GM19240 (cell line): ENCODE measurements around the gene NEK6.

Experiments used
- DNase-seq: peaks from one replicate; pipeline ENCODE4 v3.0.0; 2011; ENCODE audit warnings: low spot score; ENCODE audit not compliant: insufficient read length

The NEK6 gene

DNA sequence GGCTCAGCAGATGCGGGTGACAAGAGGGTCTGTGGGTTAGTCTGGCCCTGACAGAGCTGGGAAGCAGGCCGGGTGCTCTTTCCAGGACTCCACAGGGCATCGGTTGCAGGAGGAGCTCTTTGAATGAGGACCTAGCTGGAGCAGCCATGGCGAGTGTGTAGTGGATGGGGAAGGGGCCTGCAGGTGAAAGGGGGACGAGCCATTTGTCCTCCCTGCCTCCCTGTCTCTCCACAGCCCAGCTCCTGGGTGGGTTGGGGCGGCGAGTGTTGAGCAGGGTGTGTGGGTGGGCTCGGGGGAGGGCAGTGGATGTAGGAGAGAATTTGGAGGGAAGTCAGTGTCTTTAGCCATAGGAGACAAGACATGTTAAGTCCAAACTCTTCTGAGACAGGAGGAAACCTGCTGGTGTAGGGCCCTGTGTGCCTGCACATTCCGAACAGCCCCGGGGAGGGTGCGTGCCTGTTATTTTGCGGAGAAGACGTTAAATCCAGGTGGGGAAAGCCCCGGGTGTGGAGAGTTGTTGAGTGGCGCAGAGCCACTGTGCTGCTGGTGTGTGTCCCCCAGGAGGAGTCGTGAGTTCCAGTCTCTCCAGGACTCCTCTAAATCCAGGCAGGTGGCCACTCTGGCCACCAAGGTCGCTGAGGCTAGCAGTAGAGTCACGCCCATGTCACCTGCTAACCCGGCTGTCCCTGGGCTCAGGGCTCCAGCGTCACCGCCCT, 83.9 kb downstream of the NEK6 start:
- DNase-seq, result no peak

DNA sequence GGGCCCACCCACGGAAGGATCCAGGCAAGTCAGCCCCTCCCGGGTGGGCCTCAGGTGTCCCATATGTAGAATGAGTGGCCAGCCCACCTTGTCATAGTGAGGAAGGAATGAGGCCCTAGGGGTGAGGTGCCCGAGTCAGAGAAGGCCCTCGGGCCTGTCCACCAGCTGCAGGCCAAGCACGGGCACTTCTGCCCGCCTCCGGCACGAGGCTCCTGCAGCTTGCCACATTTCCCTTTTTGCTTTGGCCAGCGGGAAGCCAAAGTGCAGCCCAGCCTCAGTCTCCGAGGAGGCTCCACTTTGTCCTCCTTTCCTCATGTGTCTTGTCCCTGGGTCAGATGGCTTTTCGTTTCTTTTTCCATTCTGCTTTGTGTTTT, 84.6 kb downstream of the NEK6 start:
- DNase-seq, result no peak

DNA sequence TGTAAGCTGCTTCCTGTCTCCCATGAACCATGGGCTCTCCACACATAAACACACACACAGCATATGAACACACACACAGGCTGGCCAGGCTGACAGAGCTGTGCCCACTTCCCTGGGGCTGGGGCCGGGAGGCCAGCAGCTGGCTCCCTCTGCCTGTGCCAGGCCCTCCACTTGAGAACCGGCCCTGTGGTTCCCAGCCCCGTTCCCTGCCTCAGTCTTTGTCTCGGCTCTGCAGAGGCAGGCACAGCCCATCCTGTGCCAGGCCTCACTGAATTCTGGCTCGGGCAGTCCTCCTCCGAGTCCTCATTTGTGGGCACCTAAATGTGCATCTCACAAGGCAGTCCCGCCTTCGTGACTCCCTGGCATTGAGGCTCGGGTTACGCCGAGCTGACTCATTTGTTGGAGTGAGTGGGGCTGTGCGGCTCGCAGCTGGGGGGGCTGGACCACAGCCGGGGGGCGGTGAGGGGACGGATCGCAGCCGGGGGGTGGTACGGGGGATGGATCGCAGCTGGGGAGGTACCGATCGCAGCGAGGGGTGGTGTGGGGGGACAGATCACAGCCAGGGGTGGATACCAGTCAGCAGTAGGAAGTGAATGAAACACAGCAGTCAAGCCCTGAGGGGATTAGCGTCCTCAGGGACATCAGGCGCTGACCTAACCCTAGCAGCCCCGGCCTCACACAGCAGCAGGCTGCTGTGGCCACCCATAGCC, 85.2 kb downstream of the NEK6 start:
- DNase-seq, result no peak

DNA sequence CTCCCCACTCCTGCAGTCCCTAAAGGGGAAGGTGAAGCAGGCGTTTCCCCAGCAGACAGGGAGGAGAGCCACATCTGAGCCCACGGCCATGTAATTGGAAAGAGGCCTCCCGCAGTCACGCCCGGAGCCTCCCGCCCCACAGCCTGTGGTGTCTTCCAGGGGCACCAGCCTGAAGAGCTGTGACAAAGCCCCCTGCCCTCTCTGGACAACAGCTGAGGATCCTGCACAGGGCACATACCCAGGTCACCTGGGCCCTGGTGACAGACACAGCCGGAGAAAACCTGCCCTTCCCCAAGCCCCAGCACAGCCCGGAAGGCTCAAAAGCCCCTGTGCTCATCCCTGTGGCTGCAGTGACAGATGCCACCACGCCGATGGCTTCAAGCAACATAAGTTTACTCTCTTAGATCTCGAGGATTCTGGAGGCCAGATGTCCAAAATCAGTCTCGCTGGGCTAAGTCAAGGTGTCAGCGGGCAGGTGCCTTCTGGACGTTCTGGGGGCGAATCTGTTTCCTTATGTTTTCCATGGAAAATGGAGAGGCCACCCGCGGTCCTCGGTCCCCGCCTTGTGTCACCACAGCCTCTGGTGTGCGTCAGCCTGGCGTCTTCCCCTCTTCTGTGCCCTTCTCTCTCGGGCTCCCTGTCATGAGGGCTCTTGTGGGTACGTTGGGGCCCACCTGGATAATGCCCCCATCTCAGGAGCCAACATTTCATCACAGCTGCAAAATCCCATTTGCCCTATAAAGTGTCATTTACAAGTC, 86.0 kb downstream of the NEK6 start:
- DNase-seq, result no peak

DNA sequence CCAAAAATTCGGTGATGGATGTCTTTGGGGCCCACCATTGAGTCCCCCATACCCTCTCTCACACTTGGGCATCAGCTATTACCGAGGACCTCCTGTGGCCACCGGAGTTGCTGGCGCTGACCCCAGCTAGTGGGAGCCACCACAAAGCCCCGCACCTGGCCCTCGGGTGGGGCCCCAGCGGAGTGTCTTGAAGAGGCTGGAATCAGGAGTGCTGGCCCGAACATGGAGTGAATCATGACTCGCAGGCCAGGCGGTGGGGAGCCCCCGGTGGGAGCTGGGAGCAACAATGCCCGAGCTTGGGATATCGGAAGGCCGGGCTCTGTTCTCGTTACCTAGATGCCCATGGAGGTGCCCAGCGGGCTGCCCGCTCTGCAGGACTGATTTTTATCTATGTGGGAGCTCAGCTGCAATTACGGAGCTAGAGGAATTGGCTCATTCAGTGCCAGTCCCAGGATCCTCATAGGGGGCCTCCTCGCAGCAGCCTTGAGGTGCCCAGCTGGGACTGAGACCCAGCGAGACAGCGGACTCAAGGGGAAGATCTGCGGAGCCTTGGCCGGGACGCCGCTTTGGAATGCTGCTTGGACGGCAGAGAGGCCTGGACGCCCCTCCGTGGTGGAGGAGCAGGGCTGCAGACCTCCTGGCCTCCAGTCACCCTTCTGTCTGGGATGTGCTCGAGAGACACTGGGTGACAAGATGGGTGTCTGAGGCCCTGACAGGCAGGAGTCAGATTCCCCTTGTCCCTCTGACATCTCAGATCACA, 86.7 kb downstream of the NEK6 start:
- DNase-seq, result no peak

DNA sequence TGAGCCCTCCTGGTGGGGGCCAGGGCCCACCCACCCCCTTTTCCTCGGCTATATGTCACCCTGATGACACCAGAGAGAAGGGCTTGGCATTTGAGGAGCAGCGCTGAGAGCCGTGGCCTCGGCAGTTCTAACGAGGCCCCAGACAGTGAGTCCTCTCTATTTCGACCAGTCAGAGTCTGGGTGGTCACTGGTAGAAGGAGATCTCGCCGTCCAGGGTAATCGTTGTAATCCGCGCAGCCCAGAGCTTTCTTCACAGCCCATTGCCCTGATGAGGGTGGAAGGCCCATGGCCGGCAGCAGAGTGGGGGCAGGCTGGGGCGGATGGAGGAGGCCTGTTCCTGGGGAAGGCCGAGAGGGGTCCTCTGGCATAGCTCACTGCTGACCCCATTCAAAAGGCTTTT, 87.3 kb downstream of the NEK6 start:
- no peak for DNase-seq

DNA sequence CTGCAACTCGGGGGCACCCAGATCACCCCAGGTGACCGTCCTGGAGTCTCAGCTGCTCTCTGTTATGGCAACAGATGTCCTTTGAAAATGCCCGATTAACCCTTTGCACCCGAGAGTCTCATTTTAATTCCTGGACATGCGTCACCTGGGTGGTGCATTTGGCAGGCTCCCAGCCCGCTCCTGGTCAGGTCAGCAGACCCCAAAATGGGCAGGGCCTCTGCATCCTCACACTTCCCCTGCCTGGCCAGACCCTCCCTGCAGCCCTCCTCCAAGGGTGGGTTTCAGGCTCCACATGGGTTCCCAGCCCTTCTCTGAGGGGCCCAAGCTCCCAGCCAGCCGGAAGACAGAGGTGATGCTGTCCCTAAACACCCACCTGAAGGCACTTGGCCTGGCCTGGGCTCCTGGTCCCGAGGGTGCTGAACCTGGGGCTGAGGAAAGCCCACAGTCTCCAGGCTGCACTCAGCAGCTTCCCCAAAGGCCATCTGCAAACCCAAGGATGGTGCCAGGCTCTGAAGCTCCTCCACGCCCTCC, 88.1 kb downstream of the NEK6 start:
- no peak for DNase-seq

DNA sequence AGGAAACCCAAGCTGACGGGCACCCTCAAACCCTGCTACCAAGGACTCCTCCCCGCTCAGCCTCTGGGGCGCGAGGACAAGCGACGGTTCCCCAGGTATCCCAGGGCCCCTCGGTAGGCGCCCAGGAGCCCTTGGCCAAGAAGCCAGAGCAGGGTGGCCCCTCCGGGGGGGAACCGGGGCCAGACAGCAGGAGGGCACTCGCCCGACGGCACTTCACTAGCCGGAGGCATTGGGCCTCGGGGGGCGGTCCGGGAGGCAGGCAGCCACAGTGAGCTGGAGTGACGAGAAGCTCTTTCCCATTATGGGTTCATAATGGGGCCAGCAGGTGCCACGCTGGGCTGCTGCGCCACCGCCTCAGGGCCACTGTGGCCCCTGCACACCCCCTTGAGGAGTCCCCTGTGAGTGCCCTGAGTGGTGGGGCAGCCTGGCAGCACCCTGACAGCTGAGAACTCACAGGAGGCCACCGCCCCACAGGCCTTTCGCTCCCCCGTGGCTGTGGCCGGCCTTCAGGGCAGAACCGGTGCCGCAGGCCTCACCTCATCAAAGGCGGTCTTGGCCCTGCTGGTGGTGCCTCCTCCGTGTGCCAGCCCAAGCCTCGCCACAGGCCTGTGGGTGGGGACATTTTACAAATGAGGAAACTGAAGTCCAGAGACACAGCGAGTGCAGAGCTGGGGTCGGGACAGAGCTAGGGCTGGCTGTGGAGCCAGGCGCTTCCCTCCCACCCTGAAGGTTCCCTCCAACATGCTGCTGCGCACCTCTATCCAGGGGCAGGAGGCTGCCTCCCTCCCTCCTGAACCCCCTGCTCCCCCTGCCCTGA, 88.8 kb downstream of the NEK6 start:
- no peak for DNase-seq

DNA sequence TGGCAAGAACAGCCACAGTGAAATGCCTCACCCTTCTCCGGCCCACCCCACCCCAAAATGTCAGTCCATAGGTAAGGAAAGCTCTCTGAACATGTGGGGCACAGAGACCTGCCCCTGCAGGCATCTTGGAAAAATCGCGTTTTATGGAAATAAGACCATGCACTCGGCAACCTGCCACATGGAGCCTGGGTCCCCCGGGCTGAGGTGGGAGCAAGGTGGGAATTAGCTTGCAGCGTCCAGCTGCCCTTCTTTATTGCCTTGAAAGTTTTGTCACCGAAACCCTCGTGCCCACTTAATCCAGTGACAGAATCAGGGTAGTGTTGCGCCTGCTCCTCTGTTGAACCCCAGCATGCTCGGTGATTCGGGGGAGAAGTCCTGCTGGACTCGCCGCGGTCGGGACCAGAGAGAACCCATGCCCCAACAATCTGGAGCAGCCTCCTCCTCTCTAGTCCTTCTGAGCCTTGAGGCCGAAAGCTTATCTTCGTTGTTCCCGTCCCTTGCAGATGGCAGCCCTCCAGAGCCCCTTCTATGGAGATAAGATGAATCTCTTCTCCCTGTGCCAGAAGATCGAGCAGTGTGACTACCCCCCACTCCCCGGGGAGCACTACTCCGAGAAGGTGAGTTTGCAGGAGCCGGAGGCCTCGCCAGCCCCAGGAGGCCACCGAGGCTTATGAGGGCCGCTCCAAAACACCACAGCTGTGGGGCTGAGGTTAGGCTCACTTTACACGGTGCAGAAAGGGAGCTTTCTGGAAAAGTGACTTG, 89.6 kb downstream of the NEK6 start:
- DNase-seq, result no peak

DNA sequence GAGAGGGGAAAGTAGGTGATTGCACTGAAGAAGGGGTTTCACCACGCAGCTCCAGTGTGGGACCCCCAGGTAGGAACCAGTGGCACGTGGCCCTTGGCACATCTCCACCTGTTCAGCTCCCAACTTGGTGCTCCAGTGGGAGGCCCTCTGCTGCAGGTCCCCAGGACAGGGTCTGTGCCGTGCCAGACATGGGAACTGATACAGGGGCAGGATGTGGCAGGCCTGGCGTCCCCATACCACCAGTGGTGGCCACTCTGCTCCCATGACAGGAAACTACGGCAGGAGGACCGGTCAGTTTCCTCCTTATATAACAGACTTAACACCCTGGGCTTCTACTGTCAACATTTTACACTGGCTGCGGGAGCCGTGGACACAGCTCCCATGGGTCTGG, 90.2 kb downstream of the NEK6 start:
- DNase-seq, result no peak

DNA sequence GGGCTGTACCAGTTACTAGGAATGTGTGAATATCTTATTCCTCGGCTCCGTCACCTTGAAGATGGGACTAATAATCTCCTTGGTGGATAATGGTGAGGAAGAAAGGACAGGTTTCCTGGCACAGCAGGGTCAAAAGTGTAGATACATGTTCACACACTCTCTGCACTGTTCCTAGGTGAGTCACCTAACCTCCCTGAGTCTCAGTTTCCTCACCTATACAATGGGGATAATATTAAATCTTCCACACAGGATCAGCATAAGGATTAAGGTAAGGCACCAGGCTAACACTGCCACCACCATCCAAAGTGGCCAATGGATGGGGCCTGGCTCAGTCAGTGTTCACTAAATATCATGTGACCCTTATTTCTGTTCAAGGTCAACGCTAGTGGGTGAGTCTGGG, 90.6 kb downstream of the NEK6 start:
- no peak for DNase-seq

DNA sequence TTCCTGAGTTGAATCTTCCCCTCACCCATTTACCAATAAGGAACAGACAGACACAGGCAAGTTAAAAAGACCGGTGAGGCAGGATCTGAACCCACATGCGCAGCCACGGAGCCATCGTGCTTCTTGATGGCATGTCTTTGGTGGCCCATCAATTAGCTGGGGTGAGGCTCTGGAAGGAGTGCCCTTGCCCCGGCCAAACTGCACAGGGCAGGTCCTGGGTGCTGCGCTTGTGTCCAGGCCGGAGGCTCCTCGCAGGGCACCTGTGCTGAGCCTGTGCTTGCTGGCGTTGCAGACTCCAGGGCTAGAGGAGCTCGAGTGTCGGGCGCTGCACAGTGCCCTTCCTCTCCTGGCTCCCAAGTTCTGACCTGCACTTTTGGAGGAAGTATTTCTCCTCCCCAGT, 91.1 kb downstream of the NEK6 start:
- no peak for DNase-seq

DNA sequence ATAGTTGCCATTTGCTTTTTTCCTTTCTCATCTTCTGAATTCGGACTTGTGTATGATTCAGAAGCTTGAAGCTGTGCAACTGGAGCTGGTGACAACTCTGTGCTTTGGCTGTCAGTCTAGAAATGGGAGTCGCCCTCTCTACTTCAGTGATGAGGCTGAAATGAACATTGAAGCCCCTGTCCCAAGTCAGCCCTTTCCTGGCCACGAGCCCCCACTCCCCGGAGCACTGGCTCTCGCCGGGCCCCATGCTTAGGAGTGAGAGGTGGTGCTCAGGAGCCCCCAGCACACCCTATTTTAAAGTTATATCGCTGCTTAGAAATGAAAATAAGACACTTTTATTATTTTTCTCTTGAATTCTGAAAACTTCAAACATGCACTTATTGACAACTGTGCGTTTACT, 91.5 kb downstream of the NEK6 start:
- no peak for DNase-seq

DNA sequence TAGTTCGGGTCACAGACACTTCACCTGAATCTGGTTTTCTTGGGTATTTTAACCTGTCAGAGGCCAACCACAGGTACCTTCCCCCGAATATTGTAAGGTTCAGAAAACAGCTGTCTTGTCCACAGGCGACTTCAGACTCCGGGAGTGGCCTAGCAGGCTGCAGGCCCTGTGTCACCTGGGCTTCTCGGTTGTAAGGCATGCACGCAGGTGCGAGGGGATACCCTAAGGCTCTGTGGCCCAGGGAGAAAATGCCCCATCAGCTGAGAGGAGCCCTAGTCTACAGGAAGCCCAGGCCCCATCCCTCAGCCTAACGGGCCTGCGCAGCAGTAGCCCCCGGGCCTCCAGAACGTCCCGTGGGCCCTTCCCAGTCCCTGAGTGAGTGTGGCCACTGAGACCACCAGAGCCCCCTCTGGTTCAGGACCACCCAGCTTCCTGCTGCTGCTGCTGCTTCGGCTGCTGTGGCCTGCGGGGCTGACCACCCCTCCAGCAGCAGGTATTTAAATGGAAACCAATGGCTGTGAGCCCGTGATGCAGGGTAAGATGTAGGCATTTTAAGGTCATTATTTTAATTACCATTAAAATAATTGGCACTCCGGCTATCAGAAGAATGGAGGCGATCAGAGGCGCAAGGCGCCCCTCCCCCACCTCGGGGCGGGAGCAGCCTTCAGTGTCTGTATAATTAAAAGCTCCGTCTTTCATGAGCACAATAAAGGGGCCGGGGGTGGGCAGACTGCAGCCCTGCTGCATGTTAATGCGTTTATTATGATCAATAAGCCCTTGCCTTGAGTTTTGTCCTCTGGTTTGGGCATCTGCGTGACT, 92.1 kb downstream of the NEK6 start:
- no peak for DNase-seq

DNA sequence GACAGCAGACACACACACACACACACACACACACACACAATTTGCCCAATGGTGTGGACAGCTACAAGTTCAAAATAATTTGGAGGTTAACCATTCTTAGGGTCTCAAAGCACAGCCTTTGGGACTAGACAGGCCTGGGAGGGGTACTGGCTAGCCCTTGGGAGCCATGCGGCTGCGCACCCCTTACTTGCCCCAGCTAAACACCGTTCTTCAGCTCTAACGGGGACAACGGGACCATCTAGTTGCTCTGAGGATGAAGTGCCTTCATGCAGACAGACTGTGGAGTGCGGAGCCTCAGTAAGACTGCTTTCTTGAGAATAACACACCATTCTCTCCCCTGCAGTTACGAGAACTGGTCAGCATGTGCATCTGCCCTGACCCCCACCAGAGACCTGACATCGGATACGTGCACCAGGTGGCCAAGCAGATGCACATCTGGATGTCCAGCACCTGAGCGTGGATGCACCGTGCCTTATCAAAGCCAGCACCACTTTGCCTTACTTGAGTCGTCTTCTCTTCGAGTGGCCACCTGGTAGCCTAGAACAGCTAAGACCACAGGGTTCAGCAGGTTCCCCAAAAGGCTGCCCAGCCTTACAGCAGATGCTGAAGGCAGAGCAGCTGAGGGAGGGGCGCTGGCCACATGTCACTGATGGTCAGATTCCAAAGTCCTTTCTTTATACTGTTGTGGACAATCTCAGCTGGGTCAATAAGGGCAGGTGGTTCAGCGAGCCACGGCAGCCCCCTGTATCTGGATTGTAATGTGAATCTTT, 92.9 kb downstream of the NEK6 start:
- no peak for DNase-seq

DNA sequence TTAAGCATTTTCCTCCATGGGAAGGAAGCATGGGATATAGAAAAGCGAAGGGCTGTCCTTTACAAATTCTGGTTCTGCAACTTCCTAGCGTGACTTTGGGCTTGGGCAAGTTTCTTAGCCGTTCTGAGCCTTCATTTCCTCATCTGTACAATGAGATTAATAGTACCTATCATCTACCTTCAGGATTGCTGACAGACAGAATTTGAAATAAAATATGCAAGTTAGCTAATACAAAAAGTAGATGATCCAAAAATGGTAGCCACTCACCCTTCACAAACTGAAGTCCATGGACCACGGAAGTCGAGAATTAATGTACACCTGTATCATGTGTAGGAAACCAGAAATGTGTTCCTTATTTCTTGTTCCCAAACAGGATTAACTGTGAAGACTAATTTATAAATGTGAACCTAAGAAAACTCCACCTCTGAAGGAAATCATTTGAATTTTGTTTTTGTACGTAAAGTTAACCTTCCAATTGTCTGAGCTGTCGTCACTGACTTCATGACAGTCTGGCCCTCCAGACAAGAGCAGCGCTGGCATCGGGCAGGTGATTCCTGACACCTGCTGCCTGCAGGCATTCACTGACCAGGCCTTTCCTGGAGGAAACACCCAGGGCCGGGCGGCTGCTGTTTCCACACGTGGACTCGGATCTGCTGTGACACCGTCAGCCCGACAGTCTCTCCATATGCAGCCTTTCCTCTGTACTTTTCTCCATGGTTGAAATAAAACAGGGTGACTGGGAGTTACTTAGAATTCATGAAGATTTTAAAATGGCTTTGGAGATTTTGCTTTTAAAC, 94.1 kb downstream of the NEK6 start:
- no peak for DNase-seq

DNA sequence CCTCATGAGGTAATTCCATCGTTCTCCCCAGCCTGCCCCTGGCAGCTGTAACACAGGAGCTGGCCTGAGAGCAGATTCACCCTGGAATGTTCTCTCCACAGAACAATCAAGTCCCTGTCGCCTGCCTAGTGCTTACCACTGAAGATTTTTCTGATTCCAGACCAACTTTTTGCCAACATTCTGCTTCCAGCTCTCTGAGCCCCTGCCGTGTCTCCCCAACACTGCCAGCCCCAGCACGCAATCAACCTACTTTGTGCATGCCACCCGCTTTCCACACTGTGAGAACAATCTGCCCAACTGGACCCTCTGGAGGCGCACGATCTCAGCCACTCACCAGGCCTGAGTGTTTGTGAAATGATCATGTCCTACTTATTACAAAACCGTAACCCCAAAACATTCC, 94.9 kb downstream of the NEK6 start:
- DNase-seq, result no peak
